G401.6 (cell line): ENCODE measurements around the gene NLRC5.
"Not testable (repeated sequence)": the region's sequence is repeated elsewhere in the genome, so short reads cannot be mapped to it uniquely, and the experiment has no call there.

ENCODE experiments used
- FAIRE-seq: peaks from 2 replicates; lab custom pipeline; 2012; peaks lifted over from hg19 to GRCh38; lab: Jason Lieb, UNC

NLRC5 gene

DNA sequence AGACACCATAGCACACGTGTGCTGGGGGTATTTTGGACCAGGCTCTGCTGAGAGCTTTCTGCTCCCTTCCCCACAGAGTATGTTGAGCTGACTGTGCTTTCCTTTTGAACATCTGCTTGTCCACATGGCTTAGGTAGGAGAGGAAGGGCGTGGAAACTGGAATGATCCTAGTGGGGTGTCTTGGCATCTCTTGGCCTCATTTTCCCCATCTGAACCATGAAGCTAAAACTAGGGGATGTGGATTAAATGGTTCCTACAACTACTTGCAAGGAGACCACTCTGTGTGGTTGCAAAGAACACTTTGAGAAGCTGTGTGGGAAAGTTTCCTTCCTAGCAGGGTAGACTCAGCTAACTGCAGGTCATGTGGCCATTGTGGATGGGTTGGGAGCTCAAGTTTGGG lies 6.7 kb upstream of the NLRC5 start:
- no peak for FAIRE-seq

DNA sequence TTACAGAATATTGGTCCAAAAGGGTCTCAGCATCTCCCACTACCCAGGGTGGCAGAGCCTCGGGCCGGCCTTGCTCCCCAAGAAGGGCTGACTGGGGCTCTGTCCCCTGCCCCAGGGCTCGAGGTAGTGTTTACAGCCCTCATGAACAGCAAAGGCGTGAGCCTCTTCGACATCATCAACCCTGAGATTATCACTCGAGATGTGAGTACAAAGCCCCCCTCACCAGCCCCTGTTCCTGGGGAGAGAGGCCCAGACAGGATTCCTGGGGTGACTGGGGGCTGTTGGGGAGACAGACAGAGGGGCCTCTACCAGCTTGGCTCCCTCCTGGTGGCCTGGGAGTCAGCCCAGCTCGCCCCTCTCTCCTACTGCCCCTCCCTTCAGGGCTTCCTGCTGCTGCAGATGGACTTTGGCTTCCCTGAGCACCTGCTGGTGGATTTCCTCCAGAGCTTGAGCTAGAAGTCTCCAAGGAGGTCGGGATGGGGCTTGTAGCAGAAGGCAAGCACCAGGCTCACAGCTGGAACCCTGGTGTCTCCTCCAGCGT lies 6.1 kb upstream of the NLRC5 start:
- FAIRE-seq, result no peak

DNA sequence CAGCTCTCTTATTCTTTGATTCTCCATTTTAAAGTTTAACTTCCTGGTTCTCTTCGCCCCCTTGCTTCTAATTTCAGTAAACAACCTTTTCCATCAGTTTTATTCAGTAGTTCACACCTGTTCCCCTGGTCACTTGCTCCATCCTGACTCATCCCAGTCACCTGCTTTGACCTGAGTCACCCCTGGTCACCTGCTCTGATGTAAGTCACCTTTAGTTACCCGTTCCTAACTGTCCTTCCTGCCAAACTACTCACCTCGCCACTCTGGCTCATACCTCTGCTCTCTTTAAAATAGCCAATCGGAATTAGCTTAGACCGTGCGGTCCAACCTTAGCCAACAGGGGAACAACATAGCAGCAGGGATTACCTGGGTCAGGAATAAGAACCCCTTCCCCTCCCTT lies 4.7 kb upstream of the NLRC5 start:
- FAIRE-seq, result no peak

DNA sequence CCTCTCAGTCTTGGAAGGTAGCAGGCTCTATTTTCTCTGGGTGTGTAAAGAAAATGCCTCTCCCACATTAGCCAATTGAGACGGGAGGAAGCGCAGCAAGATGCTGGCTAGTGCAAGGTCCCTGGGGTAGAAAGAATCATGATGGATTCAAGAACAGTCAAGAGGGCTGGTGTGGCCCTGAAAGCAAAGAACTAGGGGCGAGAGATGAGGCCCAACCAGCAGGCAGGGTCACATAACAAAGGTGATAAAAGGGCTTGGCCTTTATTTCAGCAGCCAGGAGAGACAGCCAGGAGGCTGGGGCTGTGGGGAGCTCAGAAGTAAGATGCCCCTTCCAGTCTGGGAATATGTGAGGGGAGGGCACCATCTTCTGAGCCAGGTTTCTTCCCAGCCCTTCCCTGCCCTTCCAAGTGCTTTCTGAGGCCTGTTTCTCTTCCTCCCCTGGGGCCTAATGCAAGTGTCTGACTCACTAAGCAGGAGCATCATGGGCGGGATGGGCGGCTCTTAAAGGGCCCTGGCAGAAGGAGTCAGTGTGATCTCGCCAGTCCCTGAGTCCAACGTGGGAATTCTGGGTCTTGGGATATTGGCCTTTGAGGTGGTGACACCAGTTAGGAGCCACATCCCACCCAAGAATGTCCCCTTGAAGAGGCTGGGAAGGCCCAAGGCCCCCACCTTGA lies 3.9 kb upstream of the NLRC5 start:
- no peak for FAIRE-seq

DNA sequence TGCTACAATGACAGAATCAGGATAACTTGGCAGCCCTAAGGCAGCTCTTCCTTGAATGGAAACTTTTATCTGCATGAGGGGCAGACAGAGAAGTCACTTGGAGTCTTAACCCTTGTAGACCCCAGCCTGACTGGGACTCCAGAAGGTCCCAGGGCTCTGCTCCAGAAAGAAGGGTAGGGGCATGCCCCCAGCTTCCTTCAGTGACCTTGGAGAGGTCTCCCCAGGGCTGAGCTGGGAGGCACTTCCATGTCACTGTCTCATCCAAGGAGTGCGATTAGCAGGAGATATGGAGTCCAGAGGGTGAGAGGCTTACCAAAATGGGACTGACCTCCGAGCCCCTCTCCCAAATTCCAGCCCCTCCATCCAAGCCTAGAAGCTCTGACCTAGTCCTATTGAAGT lies 3.4 kb upstream of the NLRC5 start:
- FAIRE-seq, result no peak

DNA sequence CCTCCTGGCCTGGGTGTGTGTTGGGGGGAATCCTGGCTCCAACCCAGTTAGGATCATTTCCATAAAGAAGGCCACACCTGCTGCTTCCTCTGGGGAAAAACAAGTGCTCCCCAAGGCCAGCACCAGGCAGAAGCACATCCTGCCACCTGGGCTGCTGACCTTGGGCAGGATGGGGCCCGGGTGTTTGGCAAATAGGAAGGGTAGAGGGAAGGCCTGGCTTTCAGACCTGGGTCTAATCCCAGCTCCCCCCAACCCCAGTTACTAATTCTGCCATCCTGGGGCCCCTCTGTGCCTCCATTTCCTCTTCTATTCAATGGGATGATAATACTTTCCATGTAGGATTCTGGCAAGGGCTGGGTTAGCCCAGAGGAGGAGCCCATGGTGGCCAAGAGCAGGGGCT lies 3.0 kb upstream of the NLRC5 start:
- no peak for FAIRE-seq

DNA sequence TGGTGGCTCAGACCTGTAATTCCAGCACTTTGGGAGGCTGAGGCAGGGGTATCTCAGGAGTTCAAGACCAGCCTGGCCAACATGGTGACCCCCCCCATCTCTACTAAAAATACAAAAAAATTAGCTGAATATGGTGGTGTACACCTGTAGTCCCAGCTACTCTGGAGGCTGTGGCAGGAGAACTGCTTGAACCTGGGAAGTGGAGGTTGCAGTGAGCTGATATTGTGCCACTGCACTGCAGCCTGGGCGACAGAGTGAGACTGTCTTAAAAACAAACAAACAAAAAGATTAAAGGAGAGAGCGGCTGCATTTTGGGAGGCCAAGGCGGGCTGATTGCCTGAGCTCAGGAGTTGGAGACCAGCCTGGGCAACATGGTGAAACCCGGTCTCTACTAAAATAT lies 2.4 kb upstream of the NLRC5 start:
- FAIRE-seq, result not testable (repeated sequence)

DNA sequence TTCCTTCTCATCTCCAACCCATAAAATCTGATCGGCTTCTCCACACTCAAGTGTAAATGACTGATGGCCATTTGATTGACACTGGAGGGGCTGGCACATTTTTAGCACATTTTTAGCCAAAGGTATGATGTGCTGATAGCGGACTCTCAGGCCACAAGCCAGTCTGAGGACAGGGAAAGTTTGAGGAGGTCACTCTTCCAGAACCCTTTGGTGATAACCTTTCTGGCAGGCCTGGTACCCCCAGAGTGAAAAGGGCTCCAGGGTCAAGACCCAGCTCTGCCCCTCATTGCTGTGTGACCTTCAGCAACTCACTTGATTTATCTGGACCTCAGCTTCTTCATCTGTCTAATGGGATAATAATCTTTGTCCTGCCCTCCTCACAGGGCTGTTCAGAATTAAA lies 1.7 kb upstream of the NLRC5 start:
- no peak for FAIRE-seq

DNA sequence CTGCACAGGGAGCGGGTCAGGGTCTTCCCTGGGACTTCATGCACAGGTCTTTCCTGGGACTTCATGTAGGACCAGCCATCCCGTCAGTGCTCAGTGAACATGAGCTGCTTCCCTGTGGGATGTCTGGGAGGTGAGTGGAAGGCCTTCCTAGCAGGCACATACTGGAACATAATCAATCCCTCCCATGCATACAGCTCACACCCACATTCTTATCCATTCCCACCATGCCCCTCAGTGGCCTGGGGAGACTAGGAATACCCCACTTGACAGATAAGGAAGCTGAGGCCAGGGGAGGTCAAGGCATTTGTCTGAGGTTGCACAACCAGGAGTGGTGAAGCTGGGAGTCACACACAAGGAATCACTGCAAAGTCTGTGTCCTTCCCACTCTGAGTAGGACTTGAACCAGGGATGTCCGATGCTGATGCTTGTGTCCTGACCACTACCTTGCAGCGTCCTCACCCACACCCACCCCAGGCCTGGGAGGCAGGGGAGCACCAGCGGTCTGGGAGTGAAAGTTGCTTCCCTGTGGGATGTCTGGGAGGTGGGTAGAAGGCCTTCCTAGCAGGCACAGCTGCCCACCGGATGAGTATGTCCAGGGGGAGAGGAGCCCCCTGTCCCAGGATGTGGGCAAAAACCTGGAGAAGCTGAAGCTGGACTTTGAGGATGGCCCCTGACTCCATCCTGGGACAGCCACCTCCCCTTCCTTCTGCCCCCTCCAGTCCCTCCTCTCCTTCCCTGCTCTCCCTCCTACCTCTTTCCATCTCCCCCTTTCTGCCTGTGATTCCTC lies 1.0 kb upstream of the NLRC5 start:
- no peak for FAIRE-seq

DNA sequence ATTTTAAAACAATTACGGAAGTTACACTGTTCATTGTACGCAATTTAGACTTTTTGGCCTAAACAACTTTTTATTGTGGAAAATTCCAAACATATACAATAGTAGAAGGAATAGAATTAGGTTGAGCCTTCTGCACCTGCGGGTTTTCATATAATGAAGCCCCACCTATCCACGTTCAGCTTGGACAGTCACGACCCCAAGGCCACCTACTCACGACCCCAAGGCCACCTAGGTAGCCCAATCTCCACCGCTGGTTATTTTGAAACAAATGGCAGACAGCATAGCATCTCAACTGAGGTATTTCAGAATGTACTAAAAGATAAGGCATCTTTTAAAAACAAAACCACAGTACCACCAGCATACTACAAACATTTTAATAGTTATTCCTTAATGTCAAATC lies 631 bp downstream of the NLRC5 start:
- no peak for FAIRE-seq

DNA sequence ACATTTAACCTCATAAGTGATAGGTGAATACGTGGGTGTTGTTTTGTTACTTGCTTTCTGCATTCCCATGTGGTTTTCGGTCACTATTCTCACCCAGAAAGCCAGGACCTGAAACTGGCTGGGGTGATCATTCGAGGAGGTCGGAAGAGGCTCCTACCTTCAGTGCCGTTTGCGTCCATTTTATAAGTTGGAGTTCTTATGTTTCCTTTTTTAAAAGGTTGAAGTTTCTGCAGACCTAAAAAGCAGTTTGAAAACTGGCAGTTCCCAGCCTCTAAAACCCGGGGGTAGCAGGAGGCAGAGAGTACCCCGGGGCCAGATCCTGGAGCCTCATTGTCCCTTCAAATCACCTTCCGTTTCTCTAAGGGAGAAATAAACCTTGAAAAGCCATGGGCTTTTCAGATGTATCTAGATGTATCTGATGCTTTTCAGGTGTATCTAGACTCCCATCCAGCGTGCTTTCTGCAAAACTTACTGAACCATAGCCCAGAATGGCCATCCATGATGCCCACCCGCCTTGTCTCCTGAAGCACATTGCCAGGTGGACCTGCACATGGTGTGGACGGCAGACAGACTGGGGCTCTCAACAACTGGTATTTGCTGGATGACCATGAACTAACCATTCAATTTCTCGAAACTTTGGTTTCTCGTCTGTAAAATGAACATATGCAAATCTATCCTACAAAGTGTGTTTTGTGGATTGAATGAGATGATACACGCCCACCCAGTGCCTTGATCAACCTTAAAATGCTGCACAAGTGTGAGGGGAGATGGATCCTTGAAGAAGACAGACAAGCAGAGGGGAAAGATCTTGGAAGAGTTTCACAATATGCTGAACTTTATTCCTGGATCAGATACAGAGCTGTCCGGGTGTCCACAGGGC lies 1.3 kb downstream of the NLRC5 start:
- no peak for FAIRE-seq

DNA sequence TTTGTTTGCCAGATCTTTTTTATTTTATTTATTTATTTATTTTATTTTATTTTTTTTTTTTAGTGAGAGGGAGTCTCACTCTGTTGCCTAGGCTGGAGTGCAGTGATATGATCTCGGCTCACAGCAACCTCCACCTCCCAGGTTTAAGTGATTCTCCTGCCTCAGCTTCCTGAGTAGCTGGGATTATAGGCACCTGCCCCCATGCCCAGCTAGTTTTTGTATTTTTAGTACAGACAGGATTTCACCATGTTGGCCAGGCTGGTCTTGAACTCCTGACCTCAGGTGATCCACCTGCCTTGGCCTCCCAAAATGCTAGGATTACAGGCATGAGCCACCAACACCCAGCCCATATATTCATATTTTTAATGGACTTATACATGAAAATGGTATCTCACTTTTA lies 3.1 kb downstream of the NLRC5 start:
- not testable (repeated sequence) for FAIRE-seq

DNA sequence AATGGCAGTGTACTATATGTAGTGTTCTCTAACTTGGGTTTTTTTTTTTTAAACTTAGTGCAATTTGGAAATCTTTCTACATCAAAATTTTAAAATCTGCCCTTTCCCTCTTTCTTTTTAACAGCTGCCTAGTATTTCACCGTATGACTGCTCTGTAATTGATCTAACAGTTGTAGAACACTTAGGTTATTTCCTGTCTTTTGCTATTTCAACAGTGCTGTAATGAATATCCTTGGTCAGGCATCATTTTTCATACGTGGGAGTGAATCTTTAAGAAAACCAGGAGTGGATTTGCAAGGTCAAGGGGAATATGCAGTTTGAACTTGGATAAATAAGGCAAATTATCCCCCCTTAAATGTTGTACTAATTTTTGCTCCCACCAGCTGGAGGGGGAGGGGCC lies 3.8 kb downstream of the NLRC5 start:
- FAIRE-seq, result no peak

DNA sequence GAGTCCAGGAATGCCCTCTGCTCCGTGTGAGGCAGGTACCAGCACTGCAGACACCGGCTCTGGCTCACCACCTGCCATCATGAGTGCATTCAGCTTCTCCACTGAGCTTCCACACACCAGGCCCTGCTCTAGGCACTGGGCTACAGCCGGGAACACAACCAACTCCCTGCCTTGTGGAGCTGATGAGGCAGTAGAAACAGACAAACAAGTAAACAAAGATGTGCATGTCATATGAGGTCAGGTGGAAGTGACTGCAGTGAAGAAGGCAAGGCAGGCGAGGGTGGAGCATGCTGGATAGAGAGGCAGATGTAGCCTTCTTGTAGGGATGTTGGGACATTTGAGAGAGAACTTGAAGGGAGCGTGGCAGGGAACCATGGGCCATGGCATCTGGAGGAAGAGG lies 5.0 kb downstream of the NLRC5 start:
- FAIRE-seq, result no peak

DNA sequence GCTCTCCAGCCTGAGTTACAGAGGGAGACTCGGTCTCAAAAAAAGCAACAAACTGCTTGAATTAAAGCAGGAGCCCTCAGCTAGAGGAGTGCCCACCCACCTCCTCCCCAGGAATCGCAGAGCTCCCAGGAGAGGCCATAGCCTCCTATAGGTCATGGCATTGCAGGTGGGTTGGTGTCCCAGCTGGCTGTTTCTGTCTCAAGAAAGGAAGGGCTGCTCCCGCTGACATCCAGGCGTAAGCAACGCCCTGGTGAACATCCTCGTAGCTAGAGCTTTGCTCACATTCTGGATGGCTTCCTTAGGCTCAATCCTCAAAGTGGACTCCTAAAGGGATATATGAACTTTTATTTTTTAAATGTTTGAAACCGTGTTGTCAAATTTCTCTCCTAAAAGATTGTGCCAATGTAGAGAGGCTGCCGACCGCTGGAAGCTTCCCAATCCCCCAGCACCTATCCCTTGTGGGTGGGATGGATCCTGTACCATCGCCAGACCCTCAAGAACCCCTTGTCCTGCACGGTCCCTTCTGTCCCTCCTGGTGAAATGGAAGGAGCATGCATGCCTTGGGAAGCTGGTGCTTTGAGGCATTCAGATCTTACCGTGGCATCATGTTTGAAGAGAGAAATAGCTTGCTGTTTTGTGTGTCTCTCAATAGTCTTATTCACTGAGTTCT lies 5.9 kb downstream of the NLRC5 start:
- FAIRE-seq, result no peak

DNA sequence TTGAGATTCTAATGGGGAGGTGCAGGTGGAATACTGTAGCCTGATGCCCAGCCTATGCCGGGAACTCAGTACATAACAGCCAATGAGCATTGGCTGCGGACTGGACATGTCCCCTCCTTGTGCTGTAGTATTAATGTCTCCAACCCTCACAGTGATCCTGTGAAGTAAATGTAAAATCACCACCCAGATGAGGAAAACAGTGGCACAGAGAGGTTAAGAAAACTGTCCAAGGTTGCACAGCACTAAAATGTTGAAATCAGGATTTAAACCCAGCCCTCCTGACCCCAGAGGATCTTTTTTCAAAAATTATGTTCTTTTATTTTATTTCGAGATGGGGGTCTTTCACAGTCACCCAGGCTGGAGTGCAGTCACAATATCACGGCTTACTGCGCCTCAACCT lies 7.9 kb downstream of the NLRC5 start:
- FAIRE-seq, result no peak

DNA sequence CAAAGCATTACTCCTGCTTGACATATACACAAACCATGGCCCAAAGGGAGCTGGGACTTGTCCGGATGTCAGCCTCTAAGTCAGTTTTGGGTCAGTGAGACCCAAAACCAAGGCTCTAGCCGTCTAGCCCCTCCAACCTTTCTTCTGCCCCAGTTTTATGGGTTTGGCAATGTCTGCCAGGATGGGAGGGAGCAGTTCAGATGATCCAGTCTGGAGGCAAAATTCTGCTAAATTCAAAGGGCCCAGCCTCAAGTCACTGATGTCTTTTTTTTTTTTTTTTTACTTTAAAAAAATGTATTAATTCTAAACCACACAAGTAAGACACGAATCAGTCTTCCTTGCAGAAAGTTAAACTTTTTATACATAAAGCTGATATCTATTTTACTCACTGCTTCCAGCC lies 8.6 kb downstream of the NLRC5 start:
- no peak for FAIRE-seq

DNA sequence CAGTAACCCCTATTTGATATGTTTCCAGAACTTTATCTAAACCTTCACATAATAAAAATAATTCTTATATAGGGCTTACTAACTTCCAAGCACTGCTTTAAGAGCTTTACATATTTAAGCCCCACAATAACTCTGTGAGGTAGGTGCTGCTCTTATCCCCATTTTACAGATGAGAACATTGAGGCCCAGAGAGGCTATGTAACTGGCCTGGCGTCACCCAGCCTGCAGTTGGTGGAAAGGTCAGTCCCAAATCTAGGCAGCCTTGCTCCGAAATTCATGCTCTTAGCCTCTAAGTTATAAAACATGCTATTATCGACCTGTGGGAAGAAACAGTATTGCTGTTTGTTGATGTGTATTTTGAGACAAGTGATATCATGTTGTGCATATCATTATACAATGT lies 9.0 kb downstream of the NLRC5 start:
- FAIRE-seq, result no peak

DNA sequence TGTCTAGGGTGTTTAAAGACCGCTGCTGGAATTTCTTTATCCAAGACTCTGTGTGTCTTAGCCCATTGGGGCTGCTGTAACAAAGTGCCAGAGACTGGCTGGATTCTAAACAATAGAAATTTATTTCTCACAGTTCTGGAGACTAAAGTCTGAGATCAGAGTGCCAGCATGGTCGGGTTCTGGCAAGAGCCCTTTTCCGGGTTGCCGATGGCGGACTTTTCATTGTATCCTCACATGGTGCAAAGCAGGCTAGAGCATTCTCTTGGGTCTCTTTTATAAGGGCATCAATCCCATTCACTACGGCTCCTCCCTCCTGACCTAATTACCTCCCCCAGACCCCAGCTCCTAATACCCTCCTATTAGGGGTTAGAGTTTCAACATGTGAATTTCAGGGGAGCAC lies 9.5 kb downstream of the NLRC5 start:
- no peak for FAIRE-seq

DNA sequence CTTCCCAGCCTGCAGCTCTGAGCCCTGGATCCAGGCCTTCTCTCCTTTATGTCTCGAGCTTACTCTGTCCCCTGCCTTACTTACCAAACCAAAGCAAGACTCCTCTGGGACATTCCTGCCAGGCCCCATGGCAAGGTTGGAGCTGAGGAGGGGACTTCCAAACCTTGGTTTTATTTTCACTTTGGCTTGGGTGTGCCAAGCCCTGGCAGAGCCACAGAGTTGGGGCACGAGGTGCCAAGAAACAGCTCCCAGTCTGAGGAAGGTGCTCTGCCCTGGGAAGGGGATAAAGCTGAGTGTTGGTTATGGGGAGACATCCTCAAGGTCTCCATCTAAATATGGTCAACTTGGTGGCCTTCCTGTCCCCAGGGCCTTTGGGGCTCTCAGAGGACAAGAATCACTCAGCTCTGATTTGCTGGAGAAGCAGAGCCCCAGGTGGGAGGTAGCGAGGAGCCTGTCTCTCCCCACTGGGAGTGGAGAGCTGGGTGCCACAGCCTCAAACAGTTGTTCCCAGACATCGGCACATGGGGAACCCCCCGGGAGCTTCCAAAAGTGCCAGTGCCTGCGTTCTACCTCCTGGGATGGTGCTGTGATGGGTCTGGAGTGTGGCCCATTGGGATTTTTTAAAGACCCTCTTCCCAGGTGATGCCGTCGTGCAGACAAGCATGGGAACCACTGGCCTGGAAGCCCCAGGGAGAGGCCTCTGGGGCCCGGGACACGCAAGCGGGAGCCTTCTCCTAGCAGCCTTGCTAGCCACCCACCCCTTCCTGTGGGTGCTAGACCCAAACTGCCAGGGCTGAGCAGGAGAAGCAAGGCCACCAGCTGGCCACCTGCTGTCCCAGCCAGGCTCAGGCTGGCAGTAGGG lies 10.3 kb downstream of the NLRC5 start:
- FAIRE-seq, result no peak

DNA sequence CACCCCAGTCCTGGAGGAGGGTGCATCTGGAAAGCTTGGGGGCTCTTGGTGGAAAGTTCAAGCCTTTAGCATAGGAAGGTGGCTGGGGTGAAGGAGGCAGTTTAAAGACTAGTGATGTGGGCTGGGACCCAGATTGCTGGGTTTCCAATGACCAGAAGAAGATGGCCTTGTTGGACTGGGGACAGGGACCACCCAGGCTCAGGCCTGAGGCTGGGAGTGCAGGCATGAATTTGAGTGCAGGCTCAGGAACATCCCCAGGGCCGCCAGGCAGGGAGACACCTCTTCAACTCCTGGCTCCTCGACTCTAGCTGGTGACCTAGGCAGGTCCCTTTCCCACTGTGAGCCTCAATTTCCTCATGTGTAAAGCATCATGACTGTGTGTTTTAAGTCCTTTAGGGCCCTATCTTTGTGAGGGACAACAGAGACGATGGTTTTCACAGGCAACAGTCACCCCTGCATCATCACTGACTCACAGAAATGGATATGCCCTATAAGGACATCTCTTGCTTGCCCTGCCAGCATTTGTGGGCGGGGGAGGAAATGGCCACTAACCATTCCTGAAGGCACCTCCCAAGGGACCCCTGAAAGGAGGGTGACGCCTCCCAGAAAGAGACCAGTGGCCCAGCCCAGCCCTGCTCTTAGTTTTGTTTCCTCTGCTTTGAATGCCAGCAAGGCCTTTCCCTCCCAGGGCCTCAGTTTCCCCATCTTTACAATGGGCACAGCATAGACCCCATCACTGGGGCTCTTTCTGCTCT lies 11.1 kb downstream of the NLRC5 start:
- FAIRE-seq, result no peak
